Lung (tissue), 12 donors: ENCODE measurements around the gene RLF. TPM values are rescaled to one million over a fixed set of nuclear protein-coding genes. Genes with fewer than 3 reads are reported as not detected.

Source experiments
- ATAC-seq: fragments of 200-7000 bp; cut with Tn5 transposase; one replicate; pipeline ENCODE4 v1.9.1; 2020; ENCODE audit warnings: moderate number of reproducible peaks; ENCODE audit not compliant: insufficient read depth, low FRiP score
- DNase-seq, 3 donors: peaks; one replicate each; pipeline ENCODE4 v3.0.0-alpha.2; 2013 to 2017
- H3K27ac ChIP-seq, 2 donors: one replicate each; pipeline ENCODE4 v1.5.1; 2013; ENCODE audit warnings: mild to moderate bottlenecking in 2 of 2, moderate library complexity in 2 of 2, control low read depth in 1 of 2, inconsistent platforms in 1 of 2, low read depth in 1 of 2, low read length in 1 of 2
- H3K27me3 ChIP-seq, 3 donors: one replicate each; pipeline ENCODE4 v1.5.1; 2013; ENCODE audit warnings: low read length in 2 of 3; ENCODE audit not compliant: control insufficient read depth in 3 of 3, insufficient read depth in 3 of 3
- H3K36me3 ChIP-seq, 4 donors: one replicate each; pipeline ENCODE4 v1.5.1; 2013; ENCODE audit warnings: low read length in 4 of 4, mild to moderate bottlenecking in 1 of 4, moderate library complexity in 1 of 4; ENCODE audit not compliant: control insufficient read depth in 4 of 4, insufficient read depth in 4 of 4
- H3K4me1 ChIP-seq, 5 donors: one replicate each; pipeline ENCODE4 v1.5.1; 2013; ENCODE audit warnings: low read length in 5 of 5, mild to moderate bottlenecking in 2 of 5, moderate library complexity in 1 of 5; ENCODE audit not compliant: control insufficient read depth in 5 of 5, insufficient read depth in 5 of 5
- H3K4me3 ChIP-seq: one replicate; pipeline ENCODE4 v1.5.1; 2013; ENCODE audit warnings: mild to moderate bottlenecking, control low read depth, moderate library complexity
- H3K9ac ChIP-seq, 2 donors: one replicate each; pipeline ENCODE4 v1.5.1; 2013; ENCODE audit warnings: low read length in 2 of 2, control low read depth in 1 of 2; ENCODE audit not compliant: insufficient read depth in 1 of 2
- H3K9me3 ChIP-seq, 4 donors: one replicate each; pipeline ENCODE4 v1.5.1; 2013; ENCODE audit warnings: low read length in 3 of 4, mild to moderate bottlenecking in 1 of 4, moderate library complexity in 1 of 4; ENCODE audit not compliant: control insufficient read depth in 4 of 4, insufficient read depth in 3 of 4
- CTCF ChIP-seq: IDR thresholded peaks from 2 replicates; pipeline ENCODE4 v1.5.1; 2012; ENCODE audit warnings: mild to moderate bottlenecking; ENCODE audit errors: control extremely low read depth, extremely low read depth
- whole genome bisulfite sequencing, 2 donors: extraction: QIAGEN DNeasy Blood & Tissue Kit; methylation state at CpG; one replicate each; pipeline ENCODE4 v1.1.7; 2013; 5-methylcytosine and 5-hydroxymethylcytosine counted together
- polyA plus RNA-seq, 2 donors: library from polyadenylated mRNA; stranded (reverse); fragments of 200-250 nt; gene quantifications; one replicate each; pipeline ENCODE4 v1.2.1, GENCODE V29; 2013
- total RNA-seq, 2 donors: library from RNA; depleted of rRNA in 1 of 2; stranded (reverse); fragments of >200 nt in 1 of 2; gene quantifications; one replicate each; pipeline ENCODE4 v1.2.1, GENCODE V29; 2014 to 2021
- donor health status: control.
- donor health status: control.
- donor health status: Bipolar disorder and iron deficiency.
- donor health status: healthy.
- donor health status: DM: yes; HTN: yes; CAD: no.

The RLF gene
- total and polyA plus RNA-seq, 4 donors, result 3.5 to 43.1 (median 8.5) TPM

GRCh38 chr1:40247655-40248054, 86.5 kb downstream of the RLF start, which contains the start of gene TMCO2:
Gene TMCO2, plus strand, starts transcription at chr1:40247937. Its CDS starts 57 bp downstream, at chr1:40247994.
- H3K27ac ChIP-seq, result no peak within 1 kb of the TSS
- H3K4me3 ChIP-seq, result no peak within 1 kb of the TSS
- DNase-seq (no peak), ATAC-seq (no peak)
- WGBS, 2 donors, result 67 to 92% methylated on average over 1 of the region's 1 CpG
- no peaks in the 10 kb centered on the region for H3K9me3 ChIP-seq
- peaks cover 0 to 8% (median 0%) of the 10 kb centered on the region in 5 donors for H3K4me1 ChIP-seq
- no peak for TF ChIP-seq CTCF
- H3K27me3 ChIP-seq, result no peaks in the 10 kb centered on the region
- H3K36me3 ChIP-seq, result no peaks in the 10 kb centered on the region
- no peak within 1 kb of the TSS for H3K9ac ChIP-seq

- H3K27ac ChIP-seq, result no peak overlapping the region
- H3K36me3 ChIP-seq, result no peaks in the 10 kb centered on the region
- no peak overlapping the region for H3K4me3 ChIP-seq
- H3K4me1 ChIP-seq, result peaks cover 0 to 8% (median 0%) of the 10 kb centered on the region in 5 donors
- no peaks in the 10 kb centered on the region for H3K27me3 ChIP-seq
- H3K9ac ChIP-seq, result no peak overlapping the region
- no peaks in the 10 kb centered on the region for H3K9me3 ChIP-seq
- DNase-seq (no peak), ATAC-seq (no peak)
- TF ChIP-seq CTCF, result no peak
Measured at GRCh38 chr1:40248412-40248811, 87.2 kb downstream of the RLF start.

GRCh38 chr1:40251456-40251855, 90.3 kb downstream of the RLF start:
- H3K9me3 ChIP-seq, result no peaks in the 10 kb centered on the region
- DNase-seq (no peak), ATAC-seq (no peak)
- 51 to 72% methylated on average over 4 of the region's 4 CpGs for WGBS, 2 donors
- H3K9ac ChIP-seq, result no peak overlapping the region
- no peak for TF ChIP-seq CTCF
- no peak overlapping the region for H3K4me3 ChIP-seq
- no peak overlapping the region for H3K27ac ChIP-seq
- H3K4me1 ChIP-seq, result peaks cover 0 to 6% (median 2%) of the 10 kb centered on the region in 5 donors
- H3K27me3 ChIP-seq, result no peaks in the 10 kb centered on the region
- H3K36me3 ChIP-seq, result no peaks in the 10 kb centered on the region

- Histone ChIP-seq H3K9me3 (no peaks in the 10 kb centered on the region), H3K36me3 (no peaks in the 10 kb centered on the region), H3K4me3 (no peak overlapping the region), H3K9ac (no peak overlapping the region), H3K27me3 (no peaks in the 10 kb centered on the region), H3K27ac (no peak overlapping the region), H3K4me1 (peaks cover 0 to 10% (median 7%) of the 10 kb centered on the region in 5 donors)
- no peak for DNase-seq
- ATAC-seq, result no peak
- TF ChIP-seq CTCF, result no peak
- WGBS, 2 donors, result 65 to 93% methylated on average over 2 of the region's 2 CpGs
Measured at GRCh38 chr1:40252601-40253000, 91.4 kb downstream of the RLF start.
